GM18873 (cell line): Measurements from ENCODE around the gene CDIP1.

Experiments used
- ATAC-seq: cut with Tn5 transposase; IDR thresholded peaks from one replicate; pipeline ENCODE4 v1.9.1; 2021; ENCODE audit warnings: mild to moderate bottlenecking, moderate library complexity, moderate number of reproducible peaks; ENCODE audit not compliant: unreplicated experiment, low FRiP score

CDIP1 gene

DNA sequence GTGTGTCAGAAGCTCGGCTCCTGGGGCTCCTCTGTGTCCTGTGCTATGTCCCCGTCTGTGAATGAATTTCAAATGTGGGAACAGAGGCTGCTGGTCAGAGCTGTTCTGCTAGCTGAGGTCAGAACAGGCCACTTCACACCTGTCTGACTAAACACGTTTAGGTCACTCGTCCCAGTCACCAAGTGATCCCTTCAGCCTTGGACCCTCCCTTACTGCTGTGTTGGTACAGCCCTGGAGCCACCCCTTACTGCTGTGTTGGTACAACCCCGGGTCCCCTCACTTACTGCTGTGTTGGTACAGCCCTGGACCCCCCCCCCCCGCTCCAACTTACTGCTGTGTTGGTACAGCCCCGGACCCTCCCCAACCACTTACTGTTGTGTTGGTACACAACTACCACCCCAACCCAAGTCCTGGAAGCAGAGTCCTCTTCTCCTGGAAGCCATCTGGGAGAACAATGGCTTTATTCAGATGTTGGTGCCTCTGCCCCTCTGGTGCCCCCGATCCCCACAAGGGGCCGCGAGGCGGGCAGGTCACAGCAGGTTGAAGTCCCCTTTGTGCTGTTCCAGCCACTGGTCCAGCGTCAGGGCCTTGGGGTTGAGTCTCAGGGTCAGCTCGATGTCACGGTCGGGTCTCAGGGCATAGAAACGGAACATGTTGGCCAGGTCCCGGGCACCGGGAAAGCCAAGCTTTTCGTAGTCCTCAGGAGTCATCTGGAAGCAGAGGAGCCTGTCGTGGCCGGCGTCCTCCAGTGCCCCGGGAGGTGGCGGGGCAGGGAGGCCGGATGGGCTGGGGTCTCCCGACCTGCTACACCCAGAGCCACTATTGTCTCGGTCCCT, 77.1 kb downstream of the CDIP1 start:
- no peak for ATAC-seq

DNA sequence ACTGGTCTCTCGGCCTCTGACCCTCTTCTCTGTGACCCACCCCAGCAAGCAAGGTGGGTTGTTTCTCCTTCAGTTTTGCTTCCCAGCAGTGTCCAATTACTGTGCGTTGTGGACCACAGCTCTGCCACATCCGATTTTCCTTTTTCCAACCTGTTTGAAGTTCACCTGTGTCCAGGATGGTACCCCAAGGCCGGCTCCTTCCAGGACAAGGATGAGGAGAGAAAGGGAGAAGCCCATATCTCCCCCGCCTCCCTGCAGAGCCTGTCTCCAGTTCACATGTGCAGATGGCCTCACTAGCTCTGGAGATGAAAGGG, 77.7 kb downstream of the CDIP1 start:
- ATAC-seq: no peak
